ENCODE data around the gene BMPER. TPM values are rescaled to one million over a fixed set of nuclear protein-coding genes. Genes with fewer than 3 reads are reported as not detected.

Gene BMPER
- total RNA-seq, 1 donor from 2014 or later: 10.2 TPM

GRCh38 chr7:33876596-33877274 is 28.6 kb upstream of the BMPER start:
- Mint-ChIP-seq H3K9me3 (no peaks in the 10 kb centered on the region), H3K4me3 (no peak overlapping the region), H3K27me3 (peaks cover 6% of the 10 kb centered on the region), H3K27ac (no peak overlapping the region), H3K36me3 (no peaks in the 10 kb centered on the region), H3K4me1 (ENCODE audit: unreplicated experiment) (peaks cover 8% of the 10 kb centered on the region)
- TF ChIP-seq CTCF (conservative IDR thresholded peaks at IDR 0.05): no peak
- DNase-seq (ENCODE audit: extremely low spot score, unreplicated experiment): no peak

- no peaks in the 10 kb centered on the region for H3K9me3 Mint-ChIP-seq
- H3K4me3 Mint-ChIP-seq: no peak overlapping the region
- TF ChIP-seq CTCF (conservative IDR thresholded peaks at IDR 0.05): no peak
- no peak for DNase-seq (ENCODE audit: extremely low spot score, unreplicated experiment)
- no peaks in the 10 kb centered on the region for H3K27me3 Mint-ChIP-seq
- H3K4me1 Mint-ChIP-seq (ENCODE audit: unreplicated experiment): peaks cover 5% of the 10 kb centered on the region
- no peaks in the 10 kb centered on the region for H3K36me3 Mint-ChIP-seq
- no peak overlapping the region for H3K27ac Mint-ChIP-seq
These were observed 24.6 kb upstream of the BMPER start for GRCh38 chr7:33880787-33881186.

- Mint-ChIP-seq H3K4me3 (no peak overlapping the region), H3K27me3 (no peaks in the 10 kb centered on the region), H3K9me3 (no peaks in the 10 kb centered on the region), H3K27ac (no peak overlapping the region), H3K4me1 (ENCODE audit: unreplicated experiment) (peaks cover 10% of the 10 kb centered on the region), H3K36me3 (no peaks in the 10 kb centered on the region)
- TF ChIP-seq CTCF (conservative IDR thresholded peaks at IDR 0.05): no peak
- no peak for DNase-seq (ENCODE audit: extremely low spot score, unreplicated experiment)
These were observed 24.0 kb upstream of the BMPER start for GRCh38 chr7:33881316-33881715.

DNA sequence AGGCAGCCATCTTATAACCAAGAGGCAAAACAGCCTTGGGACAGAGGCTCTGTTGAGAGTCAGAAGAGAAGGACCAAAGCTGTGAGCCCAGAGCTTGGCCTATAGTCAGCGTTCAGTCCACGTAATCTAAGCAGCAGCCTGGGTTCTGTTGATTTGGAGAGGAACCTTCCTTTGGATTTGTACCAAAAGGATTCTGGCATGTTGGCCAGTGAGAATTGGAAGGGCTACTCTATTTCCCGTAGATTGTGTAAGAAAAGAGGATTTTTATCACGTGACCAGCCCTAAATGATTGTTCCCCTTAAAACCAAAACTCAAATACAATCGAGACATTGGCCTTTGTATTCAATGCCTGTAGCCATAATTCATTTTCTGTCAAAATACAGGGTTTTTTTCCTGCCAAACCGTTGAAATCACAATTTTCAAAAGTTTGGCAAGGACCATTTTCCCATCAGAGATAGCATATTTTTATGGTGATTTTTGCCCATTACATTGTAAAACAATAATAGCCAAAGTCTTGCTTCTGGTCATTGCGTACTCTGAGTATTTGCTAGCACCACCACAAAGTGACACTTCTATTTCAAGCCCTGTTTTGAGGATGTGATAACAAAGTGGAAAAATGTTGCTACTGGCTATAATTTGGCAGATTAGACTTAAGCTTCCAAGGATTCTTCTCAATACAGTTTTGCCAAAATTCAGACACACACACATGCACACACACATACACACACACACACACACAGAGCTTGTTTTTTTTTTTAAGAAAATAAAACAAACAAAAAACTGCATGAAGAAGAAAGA is 23.1 kb upstream of the BMPER start:
- Mint-ChIP-seq H3K27me3 (peaks cover 6% of the 10 kb centered on the region), H3K36me3 (no peaks in the 10 kb centered on the region), H3K27ac (no peak overlapping the region), H3K9me3 (no peaks in the 10 kb centered on the region), H3K4me1 (ENCODE audit: unreplicated experiment) (peaks cover 13% of the 10 kb centered on the region), H3K4me3 (no peak overlapping the region)
- no peak for DNase-seq (ENCODE audit: extremely low spot score, unreplicated experiment)
- no peak for TF ChIP-seq CTCF (conservative IDR thresholded peaks at IDR 0.05)

DNA sequence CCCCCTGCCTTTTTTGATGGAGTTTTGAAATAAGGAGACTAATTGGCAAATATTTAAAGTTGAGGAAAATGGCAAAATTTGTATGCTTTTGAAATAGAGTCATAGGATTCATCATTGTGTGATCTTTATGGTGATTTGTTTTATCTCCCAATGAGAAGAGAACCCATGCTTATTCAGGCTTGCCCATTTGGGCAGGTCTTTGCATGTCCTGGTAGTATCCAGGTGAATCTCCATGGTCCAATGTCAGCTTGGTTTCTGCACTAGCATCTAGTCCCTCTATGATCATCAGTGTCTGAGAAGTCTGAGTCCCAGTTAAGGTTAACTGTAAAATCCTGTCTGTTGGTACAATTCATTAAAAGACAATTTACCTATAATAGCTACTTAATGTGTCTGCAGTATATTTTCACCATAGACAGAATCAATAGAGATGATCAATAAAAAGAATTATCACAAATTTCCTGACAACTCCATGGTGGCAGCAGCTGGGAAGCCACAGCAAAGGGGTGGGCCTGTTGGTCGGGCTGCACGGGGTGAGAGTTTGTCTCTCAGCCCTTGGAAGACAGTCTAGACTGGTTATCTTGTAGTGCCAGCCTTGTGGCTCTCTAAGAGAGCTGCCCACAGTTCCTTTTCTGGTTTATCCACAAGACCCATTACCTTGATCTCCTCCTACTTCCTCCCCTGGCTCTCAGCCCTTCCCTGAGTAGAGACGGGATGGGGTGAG is 22.2 kb upstream of the BMPER start:
- H3K27ac Mint-ChIP-seq: no peak overlapping the region
- no peaks in the 10 kb centered on the region for H3K36me3 Mint-ChIP-seq
- H3K4me1 Mint-ChIP-seq (ENCODE audit: unreplicated experiment): peaks cover 20% of the 10 kb centered on the region
- H3K9me3 Mint-ChIP-seq: no peaks in the 10 kb centered on the region
- TF ChIP-seq CTCF (conservative IDR thresholded peaks at IDR 0.05): no peak
- H3K4me3 Mint-ChIP-seq: no peak overlapping the region
- H3K27me3 Mint-ChIP-seq: peaks cover 11% of the 10 kb centered on the region
- DNase-seq (ENCODE audit: extremely low spot score, unreplicated experiment): no peak
